KBM-7 (cell line): Measurements from ENCODE around the gene KLHDC4.
"Not testable (repeated sequence)": the region's sequence is repeated elsewhere in the genome, so short reads cannot be mapped to it uniquely, and the experiment has no call there.

Experiments
- DNase-seq: peaks from one replicate; pipeline ENCODE4 v3.0.0-alpha.2; 2015
- in situ Hi-C: fragments of 300-500 bp; cut with MboI; formaldehyde crosslinking; loops from 2 replicates; pipeline ENCODE4 v1.14.3; 2020; ENCODE audit warnings: low sequenced_read_pairs, low pct_unique_long_range_greater_than_20kb, mixed read lengths

The KLHDC4 gene

GRCh38 chr16:87789437-87790291 is 23.9 kb upstream of the KLHDC4 start:
- DNase-seq: no peak
- in situ Hi-C loops: no loop called here

GRCh38 chr16:87788730-87789436 is 23.1 kb upstream of the KLHDC4 start:
- in situ Hi-C loops: not testable (repeated sequence)

GRCh38 chr16:87787451-87788091 is 21.8 kb upstream of the KLHDC4 start:
- in situ Hi-C loops, DNase-seq: not testable (repeated sequence)

More at GRCh38 chr16:87788730-87789436, 23.1 kb upstream of the KLHDC4 start:
- not testable (repeated sequence) for DNase-seq

GRCh38 chr16:87784812-87785211 is 19.0 kb upstream of the KLHDC4 start:
- no peak for DNase-seq
- in situ Hi-C loops: no loop called here

- no peak for DNase-seq
- in situ Hi-C loops: no loop called here
These were observed 16.2 kb upstream of the KLHDC4 start for GRCh38 chr16:87782033-87782432.

GRCh38 chr16:87780385-87780989 is 14.7 kb upstream of the KLHDC4 start:
- DNase-seq: peak; percentile 99
- in situ Hi-C loops: no loop called here

- peak; percentile 99 for DNase-seq
- in situ Hi-C loops: no loop called here
These were observed 13.2 kb upstream of the KLHDC4 start for GRCh38 chr16:87778830-87779579.

GRCh38 chr16:87778476-87778829 is 12.7 kb upstream of the KLHDC4 start:
- in situ Hi-C loops: no loop called here

GRCh38 chr16:87773836-87774235 is 8.1 kb upstream of the KLHDC4 start:
- DNase-seq, in situ Hi-C loops: not testable (repeated sequence)

More at GRCh38 chr16:87778476-87778829, 12.7 kb upstream of the KLHDC4 start:
- no peak for DNase-seq

- in situ Hi-C loops, DNase-seq: not testable (repeated sequence)
These were observed 1.7 kb upstream of the KLHDC4 start for GRCh38 chr16:87767456-87767855.

GRCh38 chr16:87766485-87766797 is 655 bp upstream of the KLHDC4 start:
- in situ Hi-C loops: no loop called here
- DNase-seq: no peak

- in situ Hi-C loops: no loop called here
- DNase-seq: peak; percentile 42
These were observed 362 bp downstream of the KLHDC4 start for GRCh38 chr16:87765473-87765775.

GRCh38 chr16:87764600-87765472 is 950 bp downstream of the KLHDC4 start:
- in situ Hi-C loops: no loop called here

GRCh38 chr16:87762620-87763019 is 3.2 kb downstream of the KLHDC4 start:
- in situ Hi-C loops: no loop called here
- no peak for DNase-seq

More at GRCh38 chr16:87764600-87765472, 950 bp downstream of the KLHDC4 start:
- DNase-seq: no peak

GRCh38 chr16:87762071-87762571 is 3.7 kb downstream of the KLHDC4 start:
- DNase-seq: no peak

GRCh38 chr16:87761060-87761459 is 4.7 kb downstream of the KLHDC4 start:
- no peak for DNase-seq
- in situ Hi-C loops: no loop called here

More at GRCh38 chr16:87762071-87762571, 3.7 kb downstream of the KLHDC4 start:
- in situ Hi-C loops: no loop called here

GRCh38 chr16:87757841-87758426 is 7.9 kb downstream of the KLHDC4 start:
- no peak for DNase-seq
- in situ Hi-C loops: no loop called here

GRCh38 chr16:87754535-87754934 is 11.3 kb downstream of the KLHDC4 start:
- in situ Hi-C loops: no loop called here
- no peak for DNase-seq
